M059J (cell line): Measurements from ENCODE around the gene TMEM163. TPM values are rescaled to one million over a fixed set of nuclear protein-coding genes. Genes with fewer than 3 reads are reported as not detected.
A peak's percentile ranks its signal among the peaks of the same experiment; 100 is the strongest.

Experiments
- DNase-seq: peaks from one replicate; pipeline ENCODE4 v3.0.0-alpha.2; 2012; ENCODE audit warnings: low read depth
- total RNA-seq: library from RNA; depleted of rRNA; stranded (reverse); fragments of >200 nt; shearing (Covaris generic); gene quantifications from 2 replicates; pipeline ENCODE4 v1.2.3, GENCODE V29; 2014

Gene TMEM163
- total RNA-seq, 1 experiment from 2014 or later, result not detected

DNA sequence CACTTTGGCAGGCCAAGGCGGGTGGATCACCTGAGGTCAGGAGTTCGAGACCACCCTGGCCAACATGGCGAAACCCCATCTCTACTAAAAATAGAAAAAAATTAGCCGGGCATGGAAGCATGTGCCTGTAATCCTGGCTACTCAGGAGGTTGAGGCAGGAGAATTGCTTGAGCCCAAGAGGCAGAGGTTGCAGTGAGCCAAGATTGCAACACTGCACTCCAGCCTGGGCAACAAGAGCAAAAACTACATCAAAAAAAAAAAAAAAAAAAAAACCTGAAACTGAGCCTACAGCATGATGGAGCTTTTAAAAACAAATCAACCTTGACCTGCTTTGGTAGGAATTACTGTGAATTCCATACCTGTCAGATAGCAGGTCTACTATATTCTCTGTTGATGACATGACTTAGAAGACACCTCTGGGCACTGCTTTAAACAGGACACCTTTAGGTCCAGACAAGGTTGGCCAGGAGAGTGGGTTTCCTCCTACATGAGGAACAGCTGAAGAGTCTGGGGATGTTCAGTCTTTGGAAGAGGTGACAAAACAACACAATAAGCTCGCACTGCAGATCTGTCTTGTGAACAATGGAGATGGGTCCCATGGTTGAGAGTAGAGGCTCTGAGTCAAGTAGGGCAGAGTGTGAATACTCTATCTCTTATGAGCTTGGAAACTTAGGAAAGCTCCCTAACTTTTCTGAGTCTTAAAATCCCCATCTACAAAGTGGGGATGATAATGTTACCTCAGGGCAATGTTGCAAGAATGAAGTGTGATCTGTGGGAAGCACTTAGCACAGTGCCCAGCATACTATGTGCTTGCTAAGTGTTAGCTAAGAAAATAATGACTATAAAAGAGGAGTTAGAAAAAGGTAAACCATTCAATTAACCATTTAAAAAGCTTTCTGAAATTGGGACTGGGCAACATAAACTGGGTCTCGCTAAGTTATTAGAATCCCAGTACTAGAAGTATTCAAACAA is 25.2 kb downstream of the TMEM163 start:
- no peak for DNase-seq

GRCh38 chr2:134692499-134692898 is 26.3 kb downstream of the TMEM163 start:
- no peak for DNase-seq

- no peak for DNase-seq
Observed at GRCh38 chr2:134690629-134691215, 28.1 kb downstream of the TMEM163 start.

GRCh38 chr2:134689315-134689714 is 29.5 kb downstream of the TMEM163 start:
- no peak for DNase-seq

GRCh38 chr2:134685967-134686366 is 32.8 kb downstream of the TMEM163 start:
- DNase-seq, result no peak

- peak; percentile 86 for DNase-seq
Observed at GRCh38 chr2:134683561-134684112, 35.2 kb downstream of the TMEM163 start.

DNA sequence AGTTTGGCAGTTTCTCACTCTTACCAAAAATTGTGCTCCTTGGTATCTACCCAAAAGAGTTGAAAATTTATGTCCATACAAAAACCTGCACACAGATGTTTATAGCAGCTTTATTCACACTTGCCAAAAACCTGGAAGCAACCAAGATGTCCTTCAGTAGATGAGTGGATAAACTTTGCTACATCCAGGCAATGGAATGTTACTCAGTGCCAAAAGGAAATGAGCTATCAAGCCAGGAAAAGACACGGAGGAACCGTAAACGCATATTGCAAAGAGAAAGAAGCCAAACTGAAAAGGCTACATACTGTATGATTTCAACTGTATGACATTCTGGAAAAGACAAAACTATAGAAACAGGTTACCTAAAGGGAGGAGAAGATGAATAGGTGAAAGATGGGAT is 36.1 kb downstream of the TMEM163 start:
- DNase-seq, result peak; percentile 26

- peak; percentile 28 for DNase-seq
Observed at GRCh38 chr2:134681201-134681600, 37.6 kb downstream of the TMEM163 start.

DNA sequence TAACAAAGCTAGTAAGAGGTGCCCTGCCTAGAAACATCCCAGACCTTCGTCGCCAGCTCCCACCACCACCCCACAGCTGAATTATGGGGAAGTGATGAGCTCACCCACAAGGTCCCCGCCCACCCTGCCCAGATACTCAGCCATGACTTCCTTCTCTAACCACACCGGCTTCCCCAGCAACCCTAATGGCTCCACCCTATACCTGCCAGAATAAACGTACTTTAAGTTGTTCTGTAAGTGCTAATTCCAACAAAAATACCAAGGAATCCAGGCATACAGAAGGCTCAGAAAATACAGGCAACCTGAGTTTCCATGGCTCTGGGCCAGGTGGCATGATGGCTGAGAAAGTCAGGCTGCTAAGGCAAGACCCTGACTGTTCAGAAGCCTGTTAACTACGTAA is 39.1 kb downstream of the TMEM163 start:
- DNase-seq, result no peak

DNA sequence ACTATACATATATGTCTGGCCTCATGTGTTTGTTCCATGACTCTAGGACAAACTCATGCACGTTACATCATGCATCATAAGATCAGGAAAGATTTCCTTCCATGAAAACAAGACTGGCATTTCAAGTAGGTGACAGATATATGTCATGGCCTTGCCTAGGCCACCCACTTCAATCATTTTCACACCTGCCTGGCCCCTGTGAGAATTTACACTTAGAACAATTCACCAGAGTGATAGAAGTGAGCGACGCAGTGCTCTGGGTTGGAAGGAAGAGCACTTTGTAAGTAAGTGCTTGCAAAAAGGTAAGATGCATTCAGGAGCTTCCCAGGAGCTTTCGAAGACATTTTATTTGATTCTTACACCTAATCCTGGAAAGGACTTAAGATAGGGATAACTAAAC is 39.5 kb downstream of the TMEM163 start:
- no peak for DNase-seq

DNA sequence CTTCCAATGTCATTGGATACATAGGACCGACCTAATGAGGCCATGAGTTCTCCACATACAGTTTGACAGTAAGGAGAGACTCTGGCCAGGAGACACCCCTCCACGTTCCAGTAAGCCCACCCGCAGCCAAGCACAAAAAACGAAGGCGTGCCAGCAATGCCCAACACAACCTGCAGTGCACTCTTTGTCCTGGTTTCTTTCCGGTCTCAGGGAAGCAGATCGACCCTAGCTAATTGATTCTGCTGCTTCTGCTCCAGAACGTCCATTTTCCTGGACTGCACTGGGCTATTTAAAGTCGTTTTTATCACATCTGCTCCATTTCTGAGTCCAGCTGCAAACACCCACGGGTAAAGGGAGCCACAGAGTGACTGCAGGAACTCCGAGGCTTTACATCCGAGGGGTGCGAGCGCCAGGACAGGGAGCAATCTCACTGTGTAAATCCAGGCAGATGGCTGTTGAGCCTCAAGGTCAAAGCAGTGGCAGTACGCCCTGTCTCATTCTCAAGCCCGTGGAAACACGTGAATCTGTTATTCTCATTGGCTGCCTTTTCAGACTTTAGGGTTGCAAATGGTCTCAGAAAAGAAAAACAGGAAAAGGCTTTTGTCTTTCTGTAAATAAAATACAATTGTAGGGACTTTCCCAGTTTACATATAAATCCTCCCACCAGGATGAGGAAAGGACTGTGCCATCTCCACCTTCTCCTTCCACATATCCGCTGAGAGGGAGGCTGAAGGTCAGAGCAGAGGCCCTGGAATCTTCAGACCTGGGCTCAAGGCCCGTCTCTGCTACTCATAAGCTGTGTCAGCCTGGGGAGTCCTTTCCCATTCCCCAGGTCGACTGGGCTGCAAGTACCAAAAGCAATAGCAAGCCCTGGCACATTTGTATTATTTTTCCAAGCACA is 40.7 kb downstream of the TMEM163 start:
- DNase-seq, result no peak

- no peak for DNase-seq
Observed at GRCh38 chr2:134676960-134677359, 41.8 kb downstream of the TMEM163 start.

DNA sequence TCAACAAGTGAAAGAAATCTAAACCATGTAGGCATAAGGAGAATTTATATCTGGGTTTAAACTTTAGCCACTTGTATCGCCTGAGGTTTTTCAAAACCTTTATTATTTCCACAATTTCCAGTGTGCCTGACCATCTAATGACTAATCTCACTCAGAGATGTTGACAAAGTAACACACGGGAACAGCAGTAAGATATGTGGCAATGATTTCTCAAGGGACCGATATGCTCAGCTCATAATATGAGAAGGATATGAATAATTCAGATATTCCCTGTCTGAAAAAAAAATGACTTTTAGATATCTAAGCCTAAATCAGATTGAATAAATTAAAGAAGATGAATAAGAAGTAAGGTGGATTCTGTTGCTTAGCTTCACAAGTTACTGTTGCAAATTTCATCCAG is 43.5 kb downstream of the TMEM163 start:
- no peak for DNase-seq

- DNase-seq, result no peak
Observed at GRCh38 chr2:134674687-134675086, 44.1 kb downstream of the TMEM163 start.

DNA sequence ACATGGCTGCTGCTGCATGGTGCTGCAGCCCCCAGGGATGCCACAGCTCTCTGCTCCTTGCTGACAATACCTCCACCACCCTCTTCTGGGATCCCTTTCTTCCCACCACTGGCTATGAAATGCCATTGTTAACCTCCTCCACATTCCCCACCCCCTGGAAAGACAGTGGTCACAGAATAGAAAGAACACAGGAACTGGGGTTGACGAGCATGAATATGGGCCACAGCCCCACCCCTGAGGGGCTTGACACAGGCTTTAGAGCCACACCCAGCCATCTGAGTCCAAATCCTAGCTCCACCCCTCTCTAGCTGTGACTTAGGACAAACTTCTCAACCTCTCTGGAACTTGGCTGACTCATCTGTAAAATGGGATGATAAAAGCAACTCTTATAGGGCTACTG is 47.3 kb downstream of the TMEM163 start:
- no peak for DNase-seq

GRCh38 chr2:134670955-134671354 is 47.8 kb downstream of the TMEM163 start:
- peak; percentile 29 for DNase-seq

- peak; percentile 21 for DNase-seq
Observed at GRCh38 chr2:134669731-134670669, 48.8 kb downstream of the TMEM163 start.

- DNase-seq, result peak; percentile 78
Observed at GRCh38 chr2:134668821-134669220, 50.0 kb downstream of the TMEM163 start.

DNA sequence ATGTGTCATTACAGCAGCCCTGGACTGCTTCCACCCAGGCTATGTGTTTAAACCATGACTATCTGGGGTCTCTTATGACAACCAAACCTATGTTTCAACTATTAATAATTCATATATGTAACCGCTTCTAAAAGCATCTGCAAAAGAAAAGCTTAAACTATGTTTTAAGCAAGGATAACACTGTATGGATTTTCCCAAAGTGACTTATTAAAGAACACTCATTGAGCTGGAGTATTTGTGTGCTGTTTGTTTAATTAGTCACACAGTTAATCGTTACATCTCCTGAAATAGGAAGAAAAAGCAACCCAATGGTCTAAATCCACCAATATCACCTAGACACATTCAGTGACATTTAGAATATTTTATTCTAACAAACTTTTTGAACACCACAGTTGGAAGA is 51.3 kb downstream of the TMEM163 start:
- no peak for DNase-seq

- DNase-seq, result no peak
Observed at GRCh38 chr2:134667081-134667480, 51.7 kb downstream of the TMEM163 start.
